ENCODE data around the gene RAB40C. TPM values are rescaled to one million over a fixed set of nuclear protein-coding genes. Genes with fewer than 3 reads are reported as not detected.
A peak's percentile ranks its signal among the peaks of the same experiment; 100 is the strongest.

Gene RAB40C
- total and polyA plus RNA-seq, 9 of the 15 experiments (the other 6 are each of a cell fraction or from before 2014, with no cell fraction given) = 0.17 to 23.4 (median 8.7) TPM

DNA sequence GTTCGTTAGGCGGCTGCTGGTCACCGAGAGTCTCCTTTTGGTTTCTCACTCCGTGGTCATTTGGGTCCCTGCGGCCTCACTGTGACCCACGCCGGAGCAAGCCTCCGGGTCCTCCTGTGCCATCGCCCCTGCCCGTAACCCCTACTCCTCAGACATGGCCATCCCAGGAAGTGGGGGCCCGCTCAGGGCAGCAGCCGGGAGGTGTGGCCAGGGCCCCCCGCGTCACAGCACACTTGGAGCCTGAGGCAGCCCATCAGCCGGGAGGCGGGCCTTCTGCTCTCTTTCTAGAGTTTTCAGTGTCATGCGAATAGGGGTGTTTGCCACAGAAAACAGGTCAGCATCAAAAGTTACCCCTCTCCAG, 33.0 kb downstream of the RAB40C start:
- CTCF ChIA-PET (ENCODE audit: low intra/inter-chr PET ratio) = no interaction called here
- Histone ChIP-seq H3K27ac (ENCODE audit: extremely low read depth, low read depth, low read length) (peak overlapping the region; percentile 71), H3K4me3 (peak overlapping the region; percentile 24; the same call in 1 of the 2 replicates), H3K4me1 (replicated peaks in 1 of 2; ENCODE audit: control insufficient read depth in 2 of 2, insufficient read depth in 2 of 2, low read length in 2 of 2) (peaks cover 23 to 79% of the 10 kb centered on the region in 2 experiments), H3K9me3 (replicated peaks; ENCODE audit: control insufficient read depth, insufficient read depth, low read depth, low read length) (no peaks in the 10 kb centered on the region), H2AFZ (ENCODE audit: low read depth, low read length) (peak overlapping the region; percentile 35), H3K4me2 (ENCODE audit: insufficient read depth, low read length) (peak overlapping the region; percentile 73), H3K79me2 (ENCODE audit: control insufficient read depth, insufficient read depth, low read length) (peaks cover 17% of the 10 kb centered on the region; the same call in 2 of the 3 replicates), H3K36me3 (ENCODE audit: control insufficient read depth, insufficient read depth, low read length) (peaks cover 10% of the 10 kb centered on the region; the same call in 2 of the 3 replicates), H3K9me1 (ENCODE audit: control insufficient read depth, insufficient read depth, low read length) (no peaks in the 10 kb centered on the region), H3K9ac (ENCODE audit: insufficient read depth in 1 of 2, low read depth in 2 of 2, low read length in 2 of 2) (peak overlapping the region; percentile 67 to 93), H3K27me3 (ENCODE audit: control insufficient read depth in 2 of 2, insufficient read depth in 2 of 2, low read length in 2 of 2) (no peaks in the 10 kb centered on the region), H4K20me1 (replicated peaks; ENCODE audit: control insufficient read depth, insufficient read depth, low read length) (no peaks in the 10 kb centered on the region)
- intact Hi-C loops (cut with micrococcal nuclease) = loop anchor here (2.0 kb wide), 1 partner anchor 14 kb away; the partner anchor contains the start of gene METTL26
- TF ChIP-seq ZNF707 (CRISPR knock-in tag; conservative IDR thresholded peaks at IDR 0.05) = no peak
- TF ChIP-seq RFX5 (IDR thresholded peaks at IDR 0.05; ENCODE audit: low read depth, low read length) = no peak
- TF ChIP-seq ZBTB7A (IDR thresholded peaks at IDR 0.05; ENCODE audit: borderline replicate concordance, control insufficient read depth, low read depth, low read length) = peak; percentile 17; the same call in 1 of the 2 replicates
- TF ChIP-seq PCBP1 (IDR thresholded peaks at IDR 0.05; ENCODE audit: low read depth, low read length, poor library complexity, severe bottlenecking) = no peak
- TF ChIP-seq YY1 (IDR thresholded peaks at IDR 0.05; ENCODE audit: borderline replicate concordance in 1 of 3, control insufficient read depth in 1 of 3, extremely low read depth in 1 of 3, insufficient read depth in 3 of 3, insufficient read length in 1 of 3, insufficient replicate concordance in 2 of 3, low read depth in 1 of 3, low read length in 2 of 3) = peak in 1 of 3 experiments; percentile 12
- TF ChIP-seq RBFOX2 (IDR thresholded peaks at IDR 0.05; ENCODE audit: low read depth, low read length) = peak; percentile 74
- TF ChIP-seq NFRKB (IDR thresholded peaks at IDR 0.05; ENCODE audit: low read depth) = 0 out of 2 replicates have a peak, but pooled peaks have one; percentile 18
- TF ChIP-seq CREM (IDR thresholded peaks at IDR 0.05; ENCODE audit: low read depth) = 0 out of 2 replicates have a peak, but pooled peaks have one; percentile 10
- TF ChIP-seq, protein P1, sequence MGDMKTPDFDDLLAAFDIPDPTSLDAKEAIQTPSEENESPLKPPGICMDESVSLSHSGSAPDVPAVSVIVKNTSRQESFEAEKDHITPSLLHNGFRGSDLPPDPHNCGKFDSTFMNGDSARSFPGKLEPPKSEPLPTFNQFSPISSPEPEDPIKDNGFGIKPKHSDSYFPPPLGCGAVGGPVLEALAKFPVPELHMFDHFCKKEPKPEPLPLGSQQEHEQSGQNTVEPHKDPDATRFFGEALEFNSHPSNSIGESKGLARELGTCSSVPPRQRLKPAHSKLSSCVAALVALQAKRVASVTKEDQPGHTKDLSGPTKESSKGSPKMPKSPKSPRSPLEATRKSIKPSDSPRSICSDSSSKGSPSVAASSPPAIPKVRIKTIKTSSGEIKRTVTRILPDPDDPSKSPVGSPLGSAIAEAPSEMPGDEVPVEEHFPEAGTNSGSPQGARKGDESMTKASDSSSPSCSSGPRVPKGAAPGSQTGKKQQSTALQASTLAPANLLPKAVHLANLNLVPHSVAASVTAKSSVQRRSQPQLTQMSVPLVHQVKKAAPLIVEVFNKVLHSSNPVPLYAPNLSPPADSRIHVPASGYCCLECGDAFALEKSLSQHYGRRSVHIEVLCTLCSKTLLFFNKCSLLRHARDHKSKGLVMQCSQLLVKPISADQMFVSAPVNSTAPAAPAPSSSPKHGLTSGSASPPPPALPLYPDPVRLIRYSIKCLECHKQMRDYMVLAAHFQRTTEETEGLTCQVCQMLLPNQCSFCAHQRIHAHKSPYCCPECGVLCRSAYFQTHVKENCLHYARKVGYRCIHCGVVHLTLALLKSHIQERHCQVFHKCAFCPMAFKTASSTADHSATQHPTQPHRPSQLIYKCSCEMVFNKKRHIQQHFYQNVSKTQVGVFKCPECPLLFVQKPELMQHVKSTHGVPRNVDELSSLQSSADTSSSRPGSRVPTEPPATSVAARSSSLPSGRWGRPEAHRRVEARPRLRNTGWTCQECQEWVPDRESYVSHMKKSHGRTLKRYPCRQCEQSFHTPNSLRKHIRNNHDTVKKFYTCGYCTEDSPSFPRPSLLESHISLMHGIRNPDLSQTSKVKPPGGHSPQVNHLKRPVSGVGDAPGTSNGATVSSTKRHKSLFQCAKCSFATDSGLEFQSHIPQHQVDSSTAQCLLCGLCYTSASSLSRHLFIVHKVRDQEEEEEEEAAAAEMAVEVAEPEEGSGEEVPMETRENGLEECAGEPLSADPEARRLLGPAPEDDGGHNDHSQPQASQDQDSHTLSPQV (IDR thresholded peaks at IDR 0.05) = peak; percentile 24; the same call in 1 of the 2 replicates
- 0 out of 2 replicates have a peak, but pooled peaks have one; percentile 13 for TF ChIP-seq ETV1 (tag; conservative IDR thresholded peaks at IDR 0.05; ENCODE audit: low read depth)
- no peak for TF ChIP-seq MED1 (CRISPR knock-in tag; IDR thresholded peaks at IDR 0.05; ENCODE audit: borderline replicate concordance)
- TF ChIP-seq, protein P2, sequence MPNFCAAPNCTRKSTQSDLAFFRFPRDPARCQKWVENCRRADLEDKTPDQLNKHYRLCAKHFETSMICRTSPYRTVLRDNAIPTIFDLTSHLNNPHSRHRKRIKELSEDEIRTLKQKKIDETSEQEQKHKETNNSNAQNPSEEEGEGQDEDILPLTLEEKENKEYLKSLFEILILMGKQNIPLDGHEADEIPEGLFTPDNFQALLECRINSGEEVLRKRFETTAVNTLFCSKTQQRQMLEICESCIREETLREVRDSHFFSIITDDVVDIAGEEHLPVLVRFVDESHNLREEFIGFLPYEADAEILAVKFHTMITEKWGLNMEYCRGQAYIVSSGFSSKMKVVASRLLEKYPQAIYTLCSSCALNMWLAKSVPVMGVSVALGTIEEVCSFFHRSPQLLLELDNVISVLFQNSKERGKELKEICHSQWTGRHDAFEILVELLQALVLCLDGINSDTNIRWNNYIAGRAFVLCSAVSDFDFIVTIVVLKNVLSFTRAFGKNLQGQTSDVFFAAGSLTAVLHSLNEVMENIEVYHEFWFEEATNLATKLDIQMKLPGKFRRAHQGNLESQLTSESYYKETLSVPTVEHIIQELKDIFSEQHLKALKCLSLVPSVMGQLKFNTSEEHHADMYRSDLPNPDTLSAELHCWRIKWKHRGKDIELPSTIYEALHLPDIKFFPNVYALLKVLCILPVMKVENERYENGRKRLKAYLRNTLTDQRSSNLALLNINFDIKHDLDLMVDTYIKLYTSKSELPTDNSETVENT (CRISPR knock-in tag; IDR thresholded peaks at IDR 0.05) = 0 out of 2 replicates have a peak, but pooled peaks have one; percentile 8
- peak; percentile 11 for TF ChIP-seq TAF1 (IDR thresholded peaks at IDR 0.05; ENCODE audit: control insufficient read depth, extremely low read depth, insufficient read depth, low read length, severe bottlenecking)
- peak; percentile 3; the same call in 1 of the 2 replicates for TF ChIP-seq POLR2G (IDR thresholded peaks at IDR 0.05; ENCODE audit: low read depth, low read length)
- POLR2A ChIA-PET = interaction anchor here (1.2 to 1.3 kb wide), 4 partner anchors 13 to 92 kb away, joined by 3 to 9 read pairs (median 4); partner anchors contain the start of genes METTL26 and WDR24
- FAIRE-seq (peak; percentile 19), DNase-seq (ENCODE audit: extremely low read depth in 1 of 4, low spot score in 3 of 4) (peak; percentile 69 to 79 (median 72)), ATAC-seq (peak; percentile 79)
- WGBS (ENCODE audit: insufficient coverage, low coverage, missing lambda C conversion rate) = 18% methylated on average over 14 of the region's 17 CpGs
- no TSS peak for BruUV-seq (replicated peaks)
- in situ Hi-C loops (cut with MboI) = no loop called here
